GM23248 (cell line): ENCODE measurements around the gene CADPS. TPM values are rescaled to one million over a fixed set of nuclear protein-coding genes. Genes with fewer than 3 reads are reported as not detected.

ENCODE experiments used
- DNase-seq: peaks from one replicate; pipeline ENCODE4 v3.0.0-alpha.2; 2015
- H2AFZ ChIP-seq: fragments of 200-600 bp; sonication (generic); 2 replicates; pipeline ENCODE4 v1.6.1; 2016; ENCODE audit warnings: antibody characterized with exemption
- H3F3A ChIP-seq: fragments of 200-600 bp; sonication (generic); 2 replicates; pipeline ENCODE4 v1.6.1; 2016; ENCODE audit warnings: mild to moderate bottlenecking, antibody characterized with exemption, mixed run types; ENCODE audit not compliant: insufficient read depth
- H3K27ac ChIP-seq: fragments of 200-600 bp; sonication (generic); 2 replicates; pipeline ENCODE4 v1.5.1; 2016; ENCODE audit warnings: mild to moderate bottlenecking
- H3K27me3 ChIP-seq: fragments of 200-600 bp; sonication (generic); replicated peaks from 2 replicates; pipeline ENCODE4 v1.6.1; 2016; ENCODE audit warnings: mild to moderate bottlenecking; ENCODE audit not compliant: insufficient read depth
- H3K36me3 ChIP-seq: fragments of 200-600 bp; sonication (generic); 2 replicates; pipeline ENCODE4 v1.6.1; 2016; ENCODE audit warnings: low read depth, mild to moderate bottlenecking
- H3K4me1 ChIP-seq: fragments of 200-600 bp; sonication (generic); 2 replicates; pipeline ENCODE4 v1.6.1; 2016; ENCODE audit warnings: mild to moderate bottlenecking; ENCODE audit not compliant: insufficient read depth
- H3K4me2 ChIP-seq: fragments of 200-600 bp; sonication (generic); one replicate; pipeline ENCODE4 v1.6.1; 2016; ENCODE audit warnings: mild to moderate bottlenecking; ENCODE audit not compliant: unreplicated experiment
- H3K4me3 ChIP-seq: fragments of 200-600 bp; sonication (generic); 2 replicates; pipeline ENCODE4 v1.5.1; 2016; ENCODE audit warnings: mild to moderate bottlenecking
- H3K79me2 ChIP-seq: fragments of 200-600 bp; sonication (generic); 2 replicates; pipeline ENCODE4 v1.6.1; 2016; ENCODE audit warnings: mild to moderate bottlenecking; ENCODE audit not compliant: insufficient read depth
- H3K9ac ChIP-seq: fragments of 200-600 bp; sonication (generic); 2 replicates; pipeline ENCODE4 v1.6.1; 2016; ENCODE audit warnings: mild to moderate bottlenecking
- H3K9me2 ChIP-seq: fragments of 200-600 bp; sonication (generic); 2 replicates; pipeline ENCODE4 v1.6.1; 2016; ENCODE audit warnings: mixed run types, mild to moderate bottlenecking, moderate library complexity; ENCODE audit not compliant: insufficient read depth
- H3K9me3 ChIP-seq: fragments of 200-600 bp; sonication (generic); one replicate; pipeline ENCODE4 v1.6.1; 2017; ENCODE audit warnings: low read depth
- H4K20me1 ChIP-seq: fragments of 200-600 bp; sonication (generic); 2 replicates; pipeline ENCODE4 v1.6.0; 2016; ENCODE audit not compliant: insufficient read depth
- EZH2 ChIP-seq: fragments of 200-600 bp; sonication (generic); IDR thresholded peaks from 2 replicates; pipeline ENCODE4 v1.6.1; 2018; ENCODE audit warnings: antibody characterized with exemption, mild to moderate bottlenecking; ENCODE audit not compliant: insufficient read depth, poor library complexity, severe bottlenecking
- EZH2phosphoT487 ChIP-seq: fragments of 200-600 bp; sonication (generic); IDR thresholded peaks from 2 replicates; pipeline ENCODE4 v1.6.1; 2018; ENCODE audit warnings: antibody characterized with exemption, moderate library complexity, mild to moderate bottlenecking, low read depth; ENCODE audit not compliant: insufficient read depth
- WGBS, 2 experiments: methylation state at CpG; one replicate each; pipeline ENCODE4 v1.1.6; 2015 to 2017; ENCODE audit warnings: low lambda C conversion rate in 2 of 2, low coverage in 1 of 2; ENCODE audit errors: missing lambda C conversion rate in 2 of 2; 5-methylcytosine and 5-hydroxymethylcytosine counted together
- in situ Hi-C: fragments of 300-500 bp; cut with MboI; formaldehyde crosslinking; loops from 2 replicates; pipeline ENCODE4 v1.15.0; 2020
- polyA plus RNA-seq: library from polyadenylated mRNA; unstranded; fragments of >200 nt; fragmentation: Nextera tagmentation; extraction: Ambion mirVana; gene quantifications from 2 replicates; pipeline ENCODE4 v1.2.1, GENCODE V29; 2016
- total RNA-seq: library from RNA; depleted of rRNA; stranded (reverse); fragments of >200 nt; shearing (Covaris generic); gene quantifications from 2 replicates; pipeline ENCODE4 v1.2.3, GENCODE V29; 2014

Gene CADPS
- total and polyA plus RNA-seq, 2 experiments from 2014 or later = 3.0 to 4.1 TPM

DNA sequence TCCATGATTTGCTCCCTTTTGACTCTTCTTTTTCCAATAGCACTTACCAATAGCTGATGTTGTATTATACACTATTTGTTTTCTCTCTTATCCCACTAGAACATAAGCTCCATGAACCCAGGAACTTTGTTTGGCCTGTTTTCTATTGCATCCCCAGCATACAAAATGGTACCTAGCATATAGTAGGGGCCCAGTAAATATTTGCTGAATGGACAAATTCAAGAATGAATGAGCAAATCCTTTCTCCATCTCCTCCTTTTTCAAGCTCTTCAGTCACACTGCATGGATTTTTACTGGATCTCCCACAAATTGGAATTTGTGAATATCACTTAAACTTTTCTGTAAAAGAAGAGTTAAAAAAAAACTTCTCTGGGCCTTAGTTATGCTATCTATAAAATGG, 435.2 kb downstream of the CADPS start:
- Histone ChIP-seq H3K27ac (no peak overlapping the region), H3K4me2 (no peak overlapping the region), H3F3A (no peaks in the 10 kb centered on the region), H3K4me1 (no peaks in the 10 kb centered on the region), H3K36me3 (no peaks in the 10 kb centered on the region), H3K9ac (no peak overlapping the region), H3K4me3 (no peak overlapping the region), H3K79me2 (no peaks in the 10 kb centered on the region), H4K20me1 (no peaks in the 10 kb centered on the region), H3K27me3 (no peaks in the 10 kb centered on the region), H2AFZ (no peak overlapping the region), H3K9me3 (no peaks in the 10 kb centered on the region), H3K9me2 (no peaks in the 10 kb centered on the region)
- in situ Hi-C loops = no loop called here
- TF ChIP-seq EZH2 (no peak), EZH2phosphoT487 (no peak)
- DNase-seq = no peak

DNA sequence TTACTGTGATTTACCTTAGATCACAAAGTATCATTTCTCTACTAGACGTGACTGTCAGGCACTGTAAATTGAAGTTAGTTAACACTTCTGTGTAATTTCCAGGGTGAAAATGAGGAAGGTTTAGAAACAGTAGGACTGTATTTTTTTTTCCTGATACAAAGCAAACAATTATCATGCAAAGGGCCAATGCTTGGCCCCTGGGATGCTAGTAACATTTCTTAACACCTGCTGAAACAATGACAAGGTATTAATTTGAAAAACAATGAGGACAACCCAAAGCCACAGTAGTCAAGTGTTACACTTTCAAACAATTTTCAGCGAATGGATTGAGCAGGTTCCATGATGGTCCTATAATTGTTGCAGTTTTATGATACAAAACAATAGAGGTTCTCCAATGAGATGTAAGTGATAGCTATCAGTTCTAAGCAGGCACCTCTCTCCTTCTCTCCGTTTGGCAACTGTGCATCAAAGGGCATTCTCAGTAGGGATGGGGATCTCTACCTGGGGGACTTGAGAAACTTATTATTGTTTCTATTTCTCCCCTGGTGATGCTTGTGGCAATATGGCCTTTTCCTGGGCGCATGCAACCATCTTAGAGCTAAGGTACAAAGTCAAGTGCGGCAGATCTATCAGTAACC, 435.9 kb downstream of the CADPS start:
- WGBS, 2 experiments = 82 to 85% methylated on average over 5 of the region's 5 CpGs
- TF ChIP-seq EZH2phosphoT487 = no peak
- no peaks in the 10 kb centered on the region for H4K20me1 ChIP-seq
- no peaks in the 10 kb centered on the region for H3K9me3 ChIP-seq
- no peak overlapping the region for H3K27ac ChIP-seq
- no peaks in the 10 kb centered on the region for H3K4me1 ChIP-seq
- no peaks in the 10 kb centered on the region for H3K27me3 ChIP-seq
- H3K4me2 ChIP-seq = no peak overlapping the region
- H3K9me2 ChIP-seq = no peaks in the 10 kb centered on the region
- no peaks in the 10 kb centered on the region for H3K79me2 ChIP-seq
- in situ Hi-C loops = no loop called here
- no peaks in the 10 kb centered on the region for H3F3A ChIP-seq
- H2AFZ ChIP-seq = no peak overlapping the region
- H3K9ac ChIP-seq = no peak overlapping the region
- DNase-seq = no peak
- H3K36me3 ChIP-seq = no peaks in the 10 kb centered on the region
- no peak overlapping the region for H3K4me3 ChIP-seq

DNA sequence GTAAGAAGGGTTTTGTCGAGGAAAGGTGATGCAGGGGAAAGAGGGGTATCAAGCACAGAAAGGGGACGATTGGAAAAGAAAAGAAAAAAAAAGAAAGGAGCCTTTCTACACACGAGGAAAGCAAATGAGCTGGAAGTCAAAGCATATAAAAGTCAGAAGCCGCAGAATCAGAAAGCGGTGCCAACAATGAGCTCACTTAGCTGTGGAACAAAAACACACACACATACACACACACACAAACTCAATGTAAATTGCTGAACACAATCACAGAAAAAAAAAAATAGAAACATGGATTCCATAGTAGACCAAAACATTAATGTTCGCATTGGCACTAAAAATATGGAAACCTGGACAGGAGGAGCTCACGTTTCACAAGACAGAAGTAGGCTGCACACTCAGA, 438.4 kb downstream of the CADPS start:
- Histone ChIP-seq H3K9ac (no peak overlapping the region), H3K4me3 (no peak overlapping the region), H3K9me2 (no peaks in the 10 kb centered on the region), H3K4me1 (no peaks in the 10 kb centered on the region), H4K20me1 (no peaks in the 10 kb centered on the region), H3F3A (no peaks in the 10 kb centered on the region), H3K4me2 (no peak overlapping the region), H3K27me3 (no peaks in the 10 kb centered on the region), H3K9me3 (no peaks in the 10 kb centered on the region), H2AFZ (no peak overlapping the region), H3K27ac (no peak overlapping the region), H3K79me2 (no peaks in the 10 kb centered on the region), H3K36me3 (no peaks in the 10 kb centered on the region)
- TF ChIP-seq EZH2 (no peak), EZH2phosphoT487 (no peak)
- DNase-seq = no peak
- in situ Hi-C loops = no loop called here
- WGBS, 2 experiments = 59 to 65% methylated on average over 7 of the region's 7 CpGs

DNA sequence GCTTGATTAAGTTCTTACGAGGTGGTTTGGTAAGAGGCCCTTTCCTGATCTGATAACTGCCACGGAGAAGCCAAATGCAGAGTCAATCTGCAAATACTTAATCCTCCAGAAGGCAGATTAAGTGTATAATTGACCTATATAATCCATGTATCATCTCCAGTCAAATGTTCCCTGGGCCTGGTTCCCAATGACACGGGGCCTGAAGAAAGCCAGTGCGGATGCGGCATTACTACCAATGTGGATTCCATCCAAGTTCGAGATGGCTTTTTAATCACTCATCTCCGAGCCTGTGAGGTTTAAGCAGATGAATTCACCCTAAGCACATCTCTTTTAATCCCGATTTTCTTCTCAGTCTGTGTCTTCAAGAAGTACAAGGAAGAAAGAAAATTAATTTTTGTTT, 441.8 kb downstream of the CADPS start:
- WGBS, 2 experiments = 67 to 71% methylated on average over 8 of the region's 8 CpGs
- Histone ChIP-seq H3K27me3 (no peaks in the 10 kb centered on the region), H3K36me3 (no peaks in the 10 kb centered on the region), H3K9me2 (no peaks in the 10 kb centered on the region), H3K27ac (no peak overlapping the region), H2AFZ (no peak overlapping the region), H3K4me3 (no peak overlapping the region), H4K20me1 (no peaks in the 10 kb centered on the region), H3K4me2 (no peak overlapping the region), H3K79me2 (no peaks in the 10 kb centered on the region), H3F3A (no peaks in the 10 kb centered on the region), H3K9me3 (no peaks in the 10 kb centered on the region), H3K9ac (no peak overlapping the region), H3K4me1 (no peaks in the 10 kb centered on the region)
- in situ Hi-C loops = no loop called here
- no peak for DNase-seq
- no peak for TF ChIP-seq EZH2
- TF ChIP-seq EZH2phosphoT487 = no peak

DNA sequence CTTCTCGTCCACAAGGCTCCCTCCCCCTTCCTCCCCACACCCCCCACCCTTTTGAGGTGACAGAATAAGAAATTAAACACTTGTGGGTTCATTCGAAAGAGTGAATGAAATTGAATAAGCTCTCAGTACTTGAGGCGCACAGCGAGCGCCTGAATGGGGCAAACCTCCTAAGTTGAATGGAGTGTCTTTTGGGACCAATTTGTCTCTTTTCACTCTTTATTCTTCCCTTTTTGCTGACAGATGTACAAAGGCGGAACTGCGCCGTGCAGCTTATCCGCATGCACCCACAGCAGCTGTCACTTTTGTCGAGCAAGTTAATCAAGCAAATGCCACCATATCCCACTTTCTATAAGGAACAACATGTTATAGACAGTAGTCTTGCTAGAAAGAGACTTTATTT, 454.0 kb downstream of the CADPS start:
- Histone ChIP-seq H3F3A (no peaks in the 10 kb centered on the region), H4K20me1 (no peaks in the 10 kb centered on the region), H3K9me2 (no peaks in the 10 kb centered on the region), H3K36me3 (no peaks in the 10 kb centered on the region), H3K4me2 (no peak overlapping the region), H3K27ac (no peak overlapping the region), H3K4me3 (no peak overlapping the region), H3K4me1 (no peaks in the 10 kb centered on the region), H2AFZ (no peak overlapping the region), H3K27me3 (no peaks in the 10 kb centered on the region), H3K79me2 (no peaks in the 10 kb centered on the region), H3K9me3 (no peaks in the 10 kb centered on the region), H3K9ac (no peak overlapping the region)
- 71 to 77% methylated on average over 10 of the region's 10 CpGs for WGBS, 2 experiments
- DNase-seq = no peak
- no peak for TF ChIP-seq EZH2
- no peak for TF ChIP-seq EZH2phosphoT487
- in situ Hi-C loops = no loop called here
